ENCODE measurements around the gene ZNF423.
A peak's percentile ranks its signal among the peaks of the same experiment; 100 is the strongest.
"Not testable (repeated sequence)": the region's sequence is repeated elsewhere in the genome, so short reads cannot be mapped to it uniquely, and the experiment has no call there.

ZNF423 gene

DNA sequence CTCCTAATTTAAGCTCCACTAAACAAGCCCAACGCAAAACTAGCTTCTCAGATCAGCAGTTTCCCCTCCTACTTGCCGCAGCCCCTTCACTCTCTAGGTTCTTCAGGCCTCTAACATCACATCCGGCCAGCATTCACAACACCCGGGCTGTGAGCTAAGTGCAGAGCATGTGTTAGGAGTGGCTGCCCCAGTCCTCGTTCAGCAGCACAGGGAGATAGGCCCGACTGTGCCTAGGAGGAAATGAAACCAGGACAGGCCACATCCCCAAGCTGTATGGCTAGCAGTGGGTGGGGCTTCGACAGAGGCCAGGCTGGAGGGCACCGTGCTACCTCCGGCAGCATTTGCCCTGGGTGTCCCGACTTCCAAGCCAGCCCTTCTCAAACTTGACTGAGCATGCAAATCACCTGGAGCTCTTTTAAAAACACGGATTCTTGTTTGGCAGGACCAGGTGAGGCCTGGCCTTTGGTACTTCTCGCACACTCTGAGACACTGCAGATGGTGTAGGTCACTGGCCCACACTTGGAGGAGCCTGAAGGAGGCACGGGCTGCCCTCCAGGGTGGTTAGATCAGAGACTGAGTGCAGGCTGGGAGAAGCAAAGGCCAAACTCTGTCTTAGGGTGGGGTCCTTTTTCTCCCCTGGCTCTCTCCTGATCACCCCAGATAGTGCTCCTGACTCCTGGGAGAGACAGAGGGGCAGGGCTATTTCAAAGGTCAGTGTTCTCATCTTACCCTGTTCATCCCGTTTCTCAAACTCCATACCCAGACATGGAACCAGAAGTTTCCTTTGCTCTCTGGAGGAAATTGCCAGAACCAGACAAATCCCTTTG lies 280.4 kb downstream of the ZNF423 start:
- no peak for DNase-seq

DNA sequence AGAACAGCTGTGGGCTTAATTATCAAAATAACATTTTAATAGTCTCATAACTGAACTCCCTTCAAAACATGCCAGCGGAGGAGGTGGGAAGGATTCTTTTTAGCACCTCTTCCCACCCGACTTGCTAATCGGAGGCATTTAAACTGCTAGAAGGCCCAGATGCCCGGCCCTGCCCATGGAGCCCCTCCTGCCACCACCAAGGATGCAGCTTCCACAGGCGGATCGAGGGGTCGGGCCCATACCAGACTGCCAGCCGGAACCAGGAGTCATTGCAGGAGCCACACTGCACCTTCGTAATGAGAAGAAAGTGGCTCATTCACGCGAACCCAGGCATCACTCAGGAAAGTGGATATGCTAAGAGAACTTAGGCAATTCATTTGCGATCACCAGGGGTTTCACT lies 281.1 kb downstream of the ZNF423 start:
- no peak for DNase-seq

DNA sequence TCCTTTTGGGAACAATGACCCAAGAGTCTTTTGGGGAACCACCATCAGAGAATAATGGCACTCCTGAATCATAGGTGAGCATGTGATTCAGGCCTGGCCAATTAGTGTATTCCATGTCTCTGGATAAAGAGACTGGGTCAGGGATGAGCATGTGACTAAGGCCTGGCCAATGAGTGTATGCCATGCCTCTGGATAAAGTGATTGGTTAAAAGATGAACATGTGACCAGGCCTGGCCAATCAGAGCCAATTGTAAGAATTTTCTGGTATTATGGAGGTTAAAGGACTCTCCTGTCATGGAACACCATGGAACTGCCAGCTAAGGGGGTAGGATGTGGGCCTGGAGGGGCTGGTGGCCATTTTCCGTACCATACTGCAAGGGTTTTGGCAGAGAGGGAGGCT lies 288.0 kb downstream of the ZNF423 start:
- DNase-seq = no peak

DNA sequence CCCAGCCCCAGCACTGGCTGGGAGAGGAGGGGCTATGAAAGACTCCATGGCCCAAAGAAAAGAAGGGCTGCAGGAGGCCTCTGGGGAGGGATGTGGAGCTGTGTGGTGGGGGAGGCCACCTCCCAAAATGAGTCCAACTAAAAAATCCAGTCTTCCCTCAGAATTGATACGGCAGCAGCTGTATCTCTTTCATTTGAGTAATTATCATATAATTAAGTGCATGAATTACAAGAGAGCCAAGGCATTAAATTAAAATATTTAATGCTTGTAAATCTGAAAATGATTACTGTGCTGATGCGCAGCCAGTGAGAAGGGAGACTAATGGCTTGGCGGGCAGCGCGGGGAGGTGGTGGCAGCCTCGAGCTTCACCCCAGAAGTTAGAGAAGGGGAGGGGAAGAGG lies 289.5 kb downstream of the ZNF423 start:
- DNase-seq = no peak

DNA sequence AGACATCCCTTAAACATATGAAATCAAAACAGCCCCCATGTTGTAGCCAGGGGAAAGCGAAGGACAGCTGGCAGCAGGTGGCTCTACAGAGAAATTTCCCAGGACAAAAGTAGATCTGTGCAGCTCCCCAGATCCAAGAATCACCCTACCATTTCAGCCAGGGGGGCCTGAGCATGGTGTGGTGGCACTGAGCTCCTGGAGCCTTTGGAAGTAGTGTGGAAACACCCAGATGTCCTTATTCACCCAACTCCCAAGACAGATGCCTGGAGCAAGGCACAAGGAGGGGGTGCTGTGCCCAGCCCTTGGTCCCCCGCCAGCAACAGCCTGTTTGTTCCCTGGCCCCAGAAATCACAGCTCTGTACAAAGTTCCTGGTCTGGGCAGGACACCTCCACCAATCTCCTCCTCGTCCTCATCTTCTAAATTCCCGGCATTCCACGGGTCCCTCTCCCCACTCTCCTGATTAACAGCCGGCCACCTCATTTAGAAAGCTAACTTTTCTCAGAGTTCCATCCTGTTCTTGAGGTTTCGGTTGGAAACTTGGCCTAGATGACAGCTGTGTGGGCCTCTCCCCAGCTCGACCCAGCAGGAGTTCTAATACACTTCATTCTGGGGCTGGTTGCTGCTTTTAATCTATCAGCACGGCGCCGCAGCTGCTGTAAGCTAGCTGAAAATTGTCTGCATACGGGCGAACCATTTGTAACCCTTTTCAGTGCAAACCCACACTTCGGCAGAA lies 291.2 kb downstream of the ZNF423 start:
- DNase-seq = no peak

DNA sequence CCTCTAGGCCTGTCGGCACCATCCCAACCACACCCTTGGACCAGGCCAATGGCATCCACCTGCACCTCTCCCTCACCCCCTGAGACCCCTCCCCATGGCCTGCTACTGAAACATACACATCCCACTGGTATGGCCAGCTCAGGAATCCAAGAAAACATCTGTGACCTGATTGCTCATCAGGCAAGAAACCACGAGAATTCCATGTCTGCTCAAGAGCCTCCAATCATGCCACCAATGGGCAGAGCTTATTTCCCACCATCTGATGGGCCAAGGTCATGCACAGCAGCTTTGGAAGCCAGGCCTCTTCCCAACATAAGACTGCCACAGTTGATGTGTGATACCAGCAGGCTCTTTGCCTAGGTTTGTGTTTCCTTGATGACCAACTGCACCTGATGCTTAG lies 292.2 kb downstream of the ZNF423 start:
- no peak for DNase-seq

DNA sequence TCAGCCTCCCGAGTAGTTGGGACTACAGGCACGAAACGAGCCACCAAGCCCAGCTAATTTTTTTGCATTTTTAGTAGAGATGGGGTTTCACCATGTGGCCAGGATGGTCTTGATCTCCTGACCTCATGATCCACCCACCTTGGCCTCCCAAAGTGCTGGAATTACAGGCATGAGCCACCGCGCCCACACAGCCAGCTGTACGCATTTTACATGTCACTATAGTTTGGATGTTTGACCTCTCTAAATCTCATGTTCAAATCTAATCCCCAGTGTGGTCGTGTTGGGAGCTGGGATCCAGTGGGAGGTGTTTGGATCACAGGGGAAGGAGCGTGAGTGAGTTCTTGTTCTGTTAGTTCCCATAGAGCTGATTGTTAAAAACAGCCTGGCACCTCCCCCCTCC lies 293.0 kb downstream of the ZNF423 start:
- DNase-seq = not testable (repeated sequence)

DNA sequence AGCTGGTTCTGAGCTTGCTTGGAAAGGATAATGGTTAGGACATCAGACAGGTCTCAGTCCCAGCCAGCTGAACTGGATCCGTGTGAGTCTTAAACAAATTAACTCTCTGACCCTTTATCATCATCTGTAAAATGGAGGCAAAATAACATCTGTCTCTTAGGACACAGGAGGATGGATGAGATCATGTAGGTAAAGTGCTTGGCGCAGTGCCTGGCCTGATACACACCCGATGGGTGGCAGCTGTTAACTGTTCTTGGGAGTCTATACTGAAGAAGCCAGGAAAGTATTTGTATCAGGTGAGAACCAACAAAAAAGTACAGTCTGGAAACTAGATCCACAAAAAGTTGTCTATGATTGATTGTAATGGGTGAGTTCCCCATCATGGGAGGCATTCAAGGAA lies 293.7 kb downstream of the ZNF423 start:
- DNase-seq = no peak

DNA sequence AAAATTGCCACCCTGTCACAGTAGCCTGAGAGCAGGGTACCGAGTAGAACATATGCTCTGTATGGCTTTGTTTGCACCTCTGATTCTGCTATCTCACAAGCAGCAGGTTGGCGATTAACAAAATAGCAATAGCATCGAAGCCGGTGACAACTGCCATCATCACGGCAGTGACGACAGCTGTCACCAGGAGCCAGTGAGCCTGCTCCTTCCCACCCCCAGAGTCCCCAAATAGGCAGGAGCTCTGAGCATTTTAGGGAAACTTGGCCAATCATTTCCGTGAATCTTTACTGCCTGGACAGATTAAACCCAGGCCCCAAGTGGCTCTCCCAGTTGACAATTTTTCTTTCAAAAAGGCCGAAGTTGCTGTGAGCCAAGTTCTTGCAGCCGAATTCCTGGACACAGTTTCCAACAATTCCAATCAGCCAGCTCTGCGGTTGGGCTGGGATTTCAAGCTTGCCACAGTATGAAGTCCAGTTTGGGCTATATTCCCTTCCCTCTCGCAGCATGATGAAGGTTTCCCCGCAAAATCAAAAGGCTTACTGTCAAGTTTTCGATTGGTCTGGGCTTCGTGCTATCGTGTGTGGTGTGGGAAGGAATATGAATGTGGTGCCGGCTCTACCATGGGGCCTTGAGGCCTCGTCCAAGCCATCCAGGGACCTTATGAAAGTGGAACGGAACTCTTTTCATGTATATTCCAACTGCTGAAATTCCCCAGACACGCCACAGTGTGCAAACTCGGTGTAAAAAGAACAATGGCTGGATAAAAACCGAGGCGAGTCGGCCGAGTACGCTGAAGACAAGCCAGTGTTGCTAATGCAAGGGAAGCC lies 295.7 kb downstream of the ZNF423 start:
- DNase-seq = no peak

DNA sequence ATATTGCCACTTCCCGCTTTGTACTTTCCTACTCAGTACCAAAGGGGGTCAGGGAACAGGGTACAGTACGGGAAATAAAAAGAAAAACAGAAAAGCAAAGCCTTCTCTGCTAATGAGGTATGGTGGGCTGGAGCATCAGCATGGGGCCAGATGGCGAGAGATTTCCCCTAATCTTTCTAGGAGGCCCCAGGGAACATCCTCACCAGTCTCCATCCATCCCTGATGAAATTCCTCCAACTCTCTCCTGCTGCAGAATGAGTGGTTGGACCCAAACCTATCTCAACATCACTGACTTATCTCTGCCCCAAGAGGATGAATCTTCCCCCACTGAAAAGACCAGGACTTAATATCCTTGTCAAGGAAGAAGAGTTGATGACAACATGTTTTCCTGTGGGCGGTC lies 296.7 kb downstream of the ZNF423 start:
- DNase-seq = no peak

DNA sequence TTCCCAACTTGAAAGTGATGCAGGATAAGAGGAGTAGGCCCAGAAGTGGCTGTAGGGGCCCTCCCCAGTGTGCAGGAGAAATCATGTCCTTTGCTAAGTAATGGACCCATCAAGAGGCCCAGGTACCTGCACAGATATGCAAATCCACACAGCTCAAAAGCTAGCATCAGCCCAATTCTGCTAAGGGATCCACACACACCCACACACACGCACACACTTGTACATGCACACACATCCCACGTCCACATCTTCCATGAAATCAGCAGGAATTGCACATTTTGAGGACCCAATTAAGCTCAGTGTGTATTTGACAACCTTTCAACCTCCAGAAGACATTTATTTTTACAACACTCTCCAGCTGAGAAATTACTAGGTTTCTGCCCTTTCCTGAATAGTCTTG lies 297.5 kb downstream of the ZNF423 start:
- no peak for DNase-seq

DNA sequence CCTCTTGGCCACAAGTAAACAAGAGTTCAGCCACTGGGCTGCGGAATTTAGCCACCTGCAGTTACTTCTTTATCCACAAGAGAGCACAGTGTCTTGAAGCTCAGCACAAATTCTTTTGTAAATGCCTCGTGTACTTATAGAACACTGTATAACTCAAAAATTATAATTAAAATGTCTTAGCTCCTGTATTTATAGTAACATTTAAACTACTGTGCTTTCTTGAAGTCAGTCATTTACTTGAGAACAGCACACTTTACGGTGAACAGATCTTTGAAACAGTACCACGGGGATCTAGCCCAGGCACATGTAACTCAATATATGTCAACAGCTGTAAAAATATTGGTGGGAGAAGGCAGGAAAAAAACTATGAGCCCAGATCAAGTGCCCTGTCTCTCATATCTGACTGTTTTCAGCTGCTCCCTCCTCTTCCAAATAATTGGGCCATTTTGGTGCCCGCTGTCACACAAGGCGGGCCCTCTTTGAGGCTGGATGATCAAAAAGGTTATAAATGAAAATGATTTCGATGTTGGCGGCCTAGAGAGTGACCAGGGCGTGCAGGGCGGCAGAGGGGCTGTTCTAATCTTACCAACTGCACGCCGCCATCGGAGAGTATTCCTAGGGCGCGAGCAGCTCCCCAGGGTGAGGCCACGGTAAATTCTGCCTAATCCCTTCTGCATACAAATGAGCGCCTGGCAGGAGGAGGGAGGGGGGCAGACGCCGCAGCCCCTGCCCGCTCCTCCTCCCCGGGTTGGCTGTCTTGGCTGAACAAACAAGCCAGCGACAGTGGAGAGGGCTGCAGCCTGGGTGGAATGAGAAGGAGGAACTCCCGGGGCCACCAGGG lies 299.1 kb downstream of the ZNF423 start:
- DNase-seq = peak; percentile 83

DNA sequence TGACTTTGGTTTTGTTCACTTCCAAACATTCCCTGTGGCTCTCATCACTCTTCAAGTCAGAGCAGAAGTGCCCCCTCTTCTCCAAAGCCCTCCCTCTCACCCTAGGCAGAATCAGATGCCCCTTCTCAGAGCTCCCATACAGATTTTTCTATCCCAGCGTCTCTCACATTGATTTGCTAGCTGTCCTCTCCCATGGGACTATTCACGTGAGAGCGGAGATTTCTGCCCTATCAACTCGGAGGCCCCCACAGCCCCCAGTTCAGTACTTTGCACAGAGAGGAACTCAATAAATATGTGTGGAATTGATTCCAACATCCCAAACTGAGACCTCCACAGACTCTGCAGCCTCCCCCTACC lies 299.7 kb downstream of the ZNF423 start:
- DNase-seq = no peak

DNA sequence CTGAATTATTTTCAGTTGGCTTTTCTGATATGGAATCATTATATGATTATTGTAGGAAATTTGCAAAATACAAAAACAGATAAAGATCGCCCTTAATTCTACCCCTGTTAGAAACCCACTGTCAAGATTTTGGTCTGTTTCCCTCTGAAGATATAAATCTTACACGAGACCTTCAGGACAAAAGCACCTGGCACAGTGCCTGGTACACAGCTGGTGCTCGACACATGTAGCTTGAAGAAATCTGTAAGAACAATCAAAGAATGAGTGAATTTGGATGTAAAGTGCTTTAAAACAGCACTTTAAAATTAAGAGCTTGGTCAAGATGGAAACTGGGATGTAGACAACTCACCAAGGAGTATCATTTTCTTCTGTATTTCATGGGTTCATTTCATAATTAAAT lies 301.2 kb downstream of the ZNF423 start:
- DNase-seq = no peak

DNA sequence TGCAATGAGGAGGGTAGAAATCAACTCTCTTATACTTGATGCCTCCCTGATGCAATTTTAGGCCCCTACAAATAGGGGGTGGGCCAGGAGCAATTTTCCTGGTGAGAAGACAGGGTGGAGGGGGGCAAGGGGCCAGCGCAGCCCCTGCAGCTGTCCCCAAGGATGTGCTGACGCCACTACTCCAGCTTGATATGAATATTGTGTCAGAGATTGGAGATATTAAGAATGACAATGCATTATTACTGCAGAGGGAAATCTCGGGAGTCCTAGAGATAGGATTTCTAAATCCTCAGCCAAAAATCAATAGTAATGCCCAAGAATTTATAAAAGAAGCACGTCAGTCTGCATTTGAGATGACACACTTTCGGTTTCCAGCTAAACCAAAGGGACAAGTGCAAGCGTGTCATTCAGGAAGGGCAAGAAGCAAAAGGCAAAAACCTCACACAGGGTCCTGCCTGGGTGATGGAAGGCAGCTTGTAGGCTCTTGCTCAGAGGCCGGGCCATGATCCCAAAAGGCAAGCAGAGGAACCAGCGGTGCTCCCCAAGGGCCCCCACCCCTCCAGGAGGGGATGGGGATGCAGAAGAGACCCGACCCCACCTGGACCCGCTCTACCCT lies 303.5 kb downstream of the ZNF423 start:
- no peak for DNase-seq

DNA sequence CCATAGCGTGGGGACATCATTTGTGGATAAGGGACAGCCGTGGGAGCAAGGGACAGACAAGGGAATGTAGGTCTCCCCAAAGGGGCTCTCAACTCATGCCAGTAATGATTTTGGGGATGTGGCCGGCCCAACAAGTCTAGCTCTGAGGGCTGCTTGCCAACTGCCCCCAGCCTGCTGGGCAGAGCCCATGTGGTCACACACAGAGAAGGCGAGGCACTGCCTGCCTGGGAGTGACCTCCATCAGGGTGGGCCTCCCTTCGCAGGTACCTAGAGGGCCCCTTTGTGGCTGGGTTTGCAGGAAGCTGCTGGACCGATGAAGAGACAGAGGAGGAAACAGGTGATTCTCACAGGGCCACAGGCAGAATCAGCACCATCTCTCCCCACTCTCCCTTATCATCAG lies 305.2 kb downstream of the ZNF423 start:
- no peak for DNase-seq

DNA sequence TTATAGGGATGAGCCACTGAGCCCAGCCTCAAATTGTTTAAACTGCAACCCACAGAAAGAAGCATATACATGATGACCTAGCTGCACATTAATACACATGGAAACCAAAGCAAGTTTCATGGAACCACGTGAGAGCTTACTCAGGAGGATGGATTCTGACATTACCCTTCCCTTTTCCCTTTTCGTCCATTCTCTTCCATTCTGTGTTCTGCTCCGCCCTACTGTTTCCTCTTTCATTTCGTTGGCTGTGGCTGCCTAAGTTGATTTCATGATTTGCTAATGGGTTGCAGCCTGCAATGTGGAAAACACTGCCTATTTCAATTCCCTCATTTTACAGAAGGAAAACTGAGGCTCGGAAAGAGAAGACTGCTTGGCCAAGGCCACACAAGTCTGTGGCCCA lies 305.8 kb downstream of the ZNF423 start:
- no peak for DNase-seq

DNA sequence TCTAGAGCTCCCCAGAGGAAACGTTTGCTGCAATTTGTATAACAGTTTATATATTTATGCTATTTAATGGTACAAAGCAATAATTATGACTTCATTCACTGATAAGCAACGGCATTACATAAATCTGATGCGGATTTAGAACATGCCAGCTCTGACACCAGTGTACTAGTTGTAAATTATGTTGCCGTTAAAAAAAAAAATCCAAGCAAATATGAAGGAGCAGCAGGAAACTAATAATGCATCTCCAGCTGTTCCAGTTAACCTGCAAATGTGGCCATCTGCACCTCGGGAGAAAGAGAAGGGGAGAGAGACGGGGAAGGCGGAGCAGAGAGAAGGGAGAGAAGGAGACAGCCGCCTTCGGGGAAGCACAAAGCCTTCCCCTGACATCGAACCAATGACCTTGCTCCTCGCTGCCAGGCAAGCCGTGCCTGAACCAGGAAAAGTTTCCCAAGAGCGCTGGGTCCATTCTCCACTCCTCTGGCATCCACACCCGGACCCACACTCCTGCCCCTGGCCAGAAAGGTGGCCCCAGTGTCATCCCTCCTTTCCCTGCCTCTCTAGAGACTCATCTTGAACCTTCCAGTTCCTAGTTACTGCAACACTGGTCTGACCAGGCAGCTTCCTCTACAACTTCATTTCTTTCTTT lies 307.5 kb downstream of the ZNF423 start:
- no peak for DNase-seq

DNA sequence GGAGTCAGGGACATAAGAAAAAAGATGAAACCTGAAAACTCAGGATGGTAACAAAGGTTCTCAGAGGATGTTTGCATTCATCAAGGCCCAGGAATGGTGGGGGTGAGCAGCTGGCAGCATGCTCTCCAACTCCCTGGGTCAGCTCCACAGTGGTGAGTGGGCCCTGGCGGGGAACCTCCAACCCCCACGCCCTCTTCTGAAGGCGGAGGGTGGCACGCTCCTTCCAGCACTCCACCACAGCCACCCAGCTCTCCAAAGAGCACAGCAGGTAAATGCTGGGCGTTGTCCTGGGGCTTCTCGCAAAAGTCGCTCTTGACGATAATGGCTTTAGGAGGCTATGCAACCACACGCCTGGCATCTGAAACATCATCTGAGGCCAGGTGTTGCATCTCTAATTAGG lies 308.5 kb downstream of the ZNF423 start:
- DNase-seq = no peak

DNA sequence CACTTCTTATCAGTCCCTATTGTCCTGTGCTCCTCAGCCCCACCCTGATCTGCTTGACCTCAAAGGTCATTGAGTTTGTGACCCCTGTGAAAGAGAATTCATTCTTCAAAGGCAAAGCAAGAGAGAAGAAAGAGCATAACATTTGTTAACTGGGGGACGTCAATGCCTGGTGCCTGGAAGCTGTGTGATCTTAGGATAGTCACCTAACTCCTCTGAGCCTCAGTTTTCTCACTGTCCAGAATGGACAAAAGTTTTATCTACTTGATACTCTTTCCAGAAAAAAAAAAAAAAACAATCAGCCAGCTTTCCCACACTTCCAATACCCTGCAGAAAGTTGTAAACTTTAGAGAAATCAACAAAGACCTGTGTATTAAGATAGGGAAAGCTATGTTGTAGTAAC lies 309.2 kb downstream of the ZNF423 start:
- no peak for DNase-seq

DNA sequence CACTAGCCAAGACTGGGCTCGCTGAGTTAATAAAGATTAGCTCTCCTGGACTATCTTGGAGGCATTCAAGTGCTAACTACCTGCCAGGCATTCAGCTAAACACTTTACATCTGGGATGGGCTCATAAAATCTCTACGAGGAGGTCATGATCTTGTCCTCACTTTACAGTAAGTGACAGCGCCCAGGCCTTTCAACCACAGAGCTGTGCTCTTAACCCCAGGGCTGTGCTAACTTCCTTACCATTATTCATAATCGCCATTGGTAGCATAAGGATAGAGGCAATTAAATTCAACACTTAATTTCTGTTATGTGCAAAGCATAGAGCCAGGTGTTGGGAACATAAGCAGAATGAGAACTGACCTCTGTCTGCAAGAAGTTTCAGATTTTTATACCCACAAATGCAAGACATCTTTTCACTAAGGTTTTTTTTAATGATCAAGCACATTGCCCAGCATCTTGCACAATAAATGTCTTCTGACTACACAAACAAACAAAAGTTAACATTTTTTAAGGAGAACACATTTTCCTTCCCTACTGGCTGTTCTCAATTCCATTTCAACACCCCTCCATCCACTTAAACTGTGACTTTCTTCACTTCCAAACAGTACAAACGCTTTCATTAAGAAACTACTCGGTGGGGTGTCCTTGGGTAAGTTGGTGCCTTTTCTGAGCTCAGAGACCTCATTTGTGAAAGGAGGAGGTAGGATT lies 310.0 kb downstream of the ZNF423 start:
- DNase-seq = no peak

Data from SHP77 treated with DMSO at 0.1 percent for 48 hours (cell line).